Fibroblast of lung (primary cell): ENCODE data around the gene KHK.

Experiments
- CTCF ChIP-seq, 2 donors: IDR thresholded peaks in 1 of 2; conservative IDR thresholded peaks in 1 of 2; 1 replicate in 1 of 2; 2 replicates in 1 of 2; pipeline ENCODE4 v1.5.1; 2011 to 2012; ENCODE audit warnings: low read length in 2 of 2, control low read depth in 1 of 2, inconsistent platforms in 1 of 2, low read depth in 1 of 2, mild to moderate bottlenecking in 1 of 2
- EZH2 ChIP-seq: IDR thresholded peaks from 2 replicates; pipeline ENCODE4 v1.5.1; 2012; ENCODE audit warnings: low read length, control low read depth, mild to moderate bottlenecking; ENCODE audit errors: missing control alignments

GRCh38 chr2:27099334-27099955 is 12.9 kb downstream of the KHK start:
- TF ChIP-seq CTCF (conservative IDR thresholded peaks at IDR 0.05 in 1 of 2, IDR thresholded peaks at IDR 0.05 in 1 of 2; ENCODE audit: low read depth in 1 of 2, low read length in 2 of 2): no peak
- TF ChIP-seq EZH2: no peak
